DMS 273 (cell line): ENCODE measurements around the gene ANKS3.
A peak's percentile ranks its signal among the peaks of the same experiment; 100 is the strongest.

Source experiments
- DNase-seq: peaks from one replicate; lab custom pipeline; 2025; ENCODE audit not compliant: unreplicated experiment; lab: John Stamatoyannopoulos, UW

Gene ANKS3, protein sequence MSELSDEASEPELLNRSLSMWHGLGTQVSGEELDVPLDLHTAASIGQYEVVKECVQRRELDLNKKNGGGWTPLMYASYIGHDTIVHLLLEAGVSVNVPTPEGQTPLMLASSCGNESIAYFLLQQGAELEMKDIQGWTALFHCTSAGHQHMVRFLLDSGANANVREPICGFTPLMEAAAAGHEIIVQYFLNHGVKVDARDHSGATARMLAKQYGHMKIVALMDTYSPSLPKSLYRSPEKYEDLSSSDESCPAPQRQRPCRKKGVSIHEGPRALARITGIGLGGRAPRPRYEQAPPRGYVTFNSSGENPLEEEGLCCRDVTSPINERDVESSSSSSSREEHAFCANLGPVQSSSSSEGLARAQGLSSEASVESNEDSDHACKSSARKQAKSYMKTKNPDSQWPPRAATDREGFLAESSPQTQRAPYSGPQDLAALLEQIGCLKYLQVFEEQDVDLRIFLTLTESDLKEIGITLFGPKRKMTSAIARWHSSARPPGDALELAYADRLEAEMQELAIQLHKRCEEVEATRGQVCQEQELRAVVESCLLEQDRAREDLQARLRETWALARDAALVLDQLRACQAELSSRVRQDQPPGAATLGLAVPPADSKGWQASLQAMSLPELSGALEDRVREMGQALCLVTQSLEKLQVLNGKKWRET

DNA sequence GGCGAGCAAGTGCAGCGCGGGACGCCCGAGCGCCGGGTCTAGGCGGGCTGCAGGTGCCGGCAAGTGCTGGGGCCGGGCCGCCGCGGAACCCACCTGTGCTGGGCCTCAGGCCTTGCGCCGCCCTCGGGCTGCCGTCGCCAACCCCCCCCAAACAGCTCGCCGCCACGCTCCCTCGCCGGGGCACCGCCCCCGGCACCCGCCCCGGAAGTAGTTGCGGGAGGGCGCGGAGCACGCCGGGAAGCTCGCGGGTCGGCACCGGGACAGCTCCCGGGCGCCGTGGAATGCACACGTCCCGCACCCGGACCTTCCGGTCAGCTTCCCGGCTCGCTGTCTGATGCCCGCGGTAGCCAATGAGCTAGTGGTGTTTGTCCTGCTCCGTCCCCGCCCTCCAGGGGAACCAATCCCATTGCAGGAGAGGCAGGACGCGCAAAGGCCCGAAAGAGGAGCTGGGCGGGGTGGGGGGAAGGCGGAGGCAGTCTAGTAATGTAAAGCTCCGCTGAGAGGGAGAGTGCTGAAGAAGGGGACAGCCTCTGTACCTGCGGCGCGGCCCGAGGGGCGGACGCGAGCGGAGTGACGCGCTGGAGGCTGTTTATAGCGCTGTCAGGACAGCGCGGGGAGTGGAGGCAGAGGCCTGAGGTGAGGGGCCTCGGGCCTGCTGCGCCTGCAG is at the start of gene ANKS3, which contains the start of gene DNAAF8:
Gene ANKS3, minus strand, starts transcription at position 209 of the 667 bp plus-strand sequence. CDS start 4,122 bp downstream, outside the sequence.
Gene DNAAF8, plus strand, starts transcription at position 475 of the 667 bp plus-strand sequence. CDS start 1,978 bp downstream, outside the sequence.
- DNase-seq: peak; percentile 97

DNA sequence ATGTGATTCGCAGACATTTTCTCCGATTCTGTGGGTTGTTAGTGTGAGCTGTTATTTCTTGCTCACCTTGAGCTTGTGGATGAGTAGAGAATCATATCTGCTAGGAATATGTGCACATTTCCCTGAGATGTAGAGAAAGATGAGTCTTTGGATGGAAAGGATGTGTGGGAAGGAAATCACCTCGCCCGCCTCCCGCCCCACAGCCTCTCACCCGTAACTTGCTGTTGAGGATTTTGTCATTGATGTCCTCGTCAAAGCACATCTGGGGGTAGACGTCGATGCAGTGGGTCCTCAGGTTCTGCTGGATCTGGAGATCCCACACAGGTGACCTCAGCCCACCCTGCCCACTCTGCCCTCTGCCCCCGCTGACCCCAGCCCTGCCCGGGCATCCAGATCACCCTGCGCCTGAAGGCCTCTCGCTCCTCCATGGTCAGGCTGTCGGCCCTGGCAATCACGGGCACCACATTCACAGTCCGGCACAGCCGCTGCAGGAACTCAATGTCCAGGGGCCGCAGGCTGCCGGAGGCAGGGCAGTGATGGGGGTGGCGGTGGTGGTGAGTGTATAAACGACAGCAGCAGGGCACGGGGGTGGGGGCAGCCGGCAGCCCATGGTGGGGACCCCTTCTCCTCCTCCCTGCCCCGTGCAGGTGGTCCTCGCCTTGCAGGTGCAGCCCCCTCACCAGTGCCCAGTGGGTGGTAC is 49.3 kb upstream of the ANKS3 start:
- DNase-seq: no peak

DNA sequence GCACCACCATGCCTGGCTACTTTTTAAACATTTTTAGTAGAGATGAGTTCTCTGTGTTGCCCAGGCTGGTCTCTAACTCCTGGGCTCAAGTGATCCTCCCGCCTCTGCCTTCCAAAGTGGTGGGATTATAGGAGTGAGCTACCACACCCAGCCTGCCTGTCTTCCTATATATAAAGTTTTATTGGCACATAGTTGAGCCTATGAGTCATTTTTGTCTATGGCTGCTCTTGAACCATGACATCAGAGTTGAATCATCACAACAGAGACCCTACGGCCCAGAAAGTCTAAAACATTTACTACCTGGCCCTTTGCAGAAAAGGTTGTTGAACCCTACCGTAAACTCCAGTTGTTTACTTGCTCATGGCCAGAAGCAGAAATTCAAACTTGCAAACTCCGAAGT is 46.2 kb upstream of the ANKS3 start:
- DNase-seq: no peak

DNA sequence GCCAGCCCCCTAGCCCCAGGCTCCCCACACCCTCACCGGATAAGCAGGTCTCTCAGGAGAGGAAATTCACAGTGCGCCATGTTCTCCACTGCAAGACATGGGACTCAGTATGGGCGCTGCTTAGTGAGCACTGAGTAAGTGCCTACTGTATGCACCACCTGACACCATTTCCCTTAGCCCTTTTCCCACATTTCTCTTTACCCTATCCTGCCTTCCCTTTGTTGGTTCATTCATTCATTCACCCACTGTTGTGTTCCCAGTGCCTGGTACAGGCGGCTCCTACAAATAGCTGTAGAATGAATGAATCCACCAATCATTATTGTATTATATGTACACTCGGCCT is 44.0 kb upstream of the ANKS3 start:
- DNase-seq: no peak

DNA sequence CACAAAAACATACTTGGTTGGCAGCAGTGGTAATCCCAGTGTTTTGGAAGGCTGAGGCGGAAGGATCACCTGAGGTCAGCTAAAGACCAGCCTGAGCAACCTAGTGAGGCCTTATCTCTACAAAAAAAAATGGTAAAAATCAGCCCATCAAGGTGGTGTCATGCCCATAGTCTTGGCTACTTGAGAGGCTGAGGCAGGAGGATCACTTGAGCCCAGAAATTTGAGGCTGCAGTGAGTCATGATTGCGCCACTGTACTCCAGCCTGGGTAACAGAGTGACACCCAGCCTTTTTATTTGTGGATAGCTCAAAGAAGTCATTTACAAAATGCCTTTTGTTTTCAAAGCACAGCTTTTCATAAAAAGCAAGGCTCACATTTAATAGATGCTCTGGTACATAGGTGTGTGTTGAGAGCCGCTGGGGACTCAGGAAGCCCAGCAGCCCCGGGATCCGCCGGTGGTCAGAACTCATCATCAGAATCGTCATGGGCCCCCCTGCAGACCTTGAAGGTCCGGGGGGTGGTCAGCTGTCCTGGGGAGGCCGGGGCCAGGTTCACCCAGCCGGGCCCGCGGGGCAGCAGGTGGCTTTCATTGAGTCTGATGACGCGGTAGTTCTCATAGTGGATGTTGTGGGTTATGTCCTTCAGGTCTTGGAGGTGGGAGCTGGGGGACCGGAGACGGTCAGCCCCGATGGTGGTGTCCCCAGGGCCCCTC is 43.4 kb upstream of the ANKS3 start:
- no peak for DNase-seq

DNA sequence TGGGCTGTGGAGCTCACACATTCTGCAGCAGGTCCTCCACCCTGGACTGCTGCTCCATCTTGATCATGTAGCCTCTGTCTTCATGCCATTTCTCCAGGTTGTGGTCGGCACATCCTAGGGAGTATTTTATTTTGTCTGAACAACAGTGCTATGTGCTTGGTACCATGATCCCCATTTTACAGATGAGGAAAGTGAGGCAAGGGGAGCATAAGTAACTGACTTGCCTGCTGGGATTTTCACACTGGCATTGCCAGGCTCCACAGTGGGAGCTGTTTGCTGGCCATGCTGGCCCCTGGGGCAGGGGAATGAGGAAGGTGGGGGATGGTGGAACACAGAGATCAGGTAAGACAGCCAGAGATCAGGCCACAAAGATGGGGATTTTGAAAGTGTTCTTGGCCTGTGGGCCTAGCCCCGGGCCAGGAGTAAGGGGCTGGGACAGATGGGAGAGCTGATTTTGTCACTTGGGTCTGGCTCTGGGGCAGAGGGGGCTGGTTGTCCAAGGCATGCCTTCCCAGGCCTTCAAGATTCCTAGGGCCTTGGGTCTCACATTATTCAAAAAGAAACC is 42.2 kb upstream of the ANKS3 start:
- DNase-seq: no peak

DNA sequence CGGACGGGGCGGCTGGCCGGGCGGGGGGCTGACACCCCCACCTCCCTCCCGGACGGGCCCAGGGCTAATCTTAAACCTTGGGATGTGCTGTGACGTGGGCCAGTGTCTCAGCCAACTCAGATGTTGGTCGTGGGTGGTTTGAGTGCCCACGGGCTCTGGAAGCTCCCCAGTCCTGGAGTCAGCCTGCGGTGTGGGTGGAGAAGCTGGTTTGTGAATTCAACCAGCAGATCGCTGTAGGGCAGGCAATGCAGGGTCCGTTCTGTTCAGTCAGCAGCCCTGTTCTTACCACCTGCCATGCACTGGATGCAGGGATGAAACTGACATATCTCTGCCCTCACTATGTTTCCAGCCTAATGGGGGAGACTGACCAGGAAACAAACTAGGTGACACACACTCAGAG is 40.9 kb upstream of the ANKS3 start:
- no peak for DNase-seq

DNA sequence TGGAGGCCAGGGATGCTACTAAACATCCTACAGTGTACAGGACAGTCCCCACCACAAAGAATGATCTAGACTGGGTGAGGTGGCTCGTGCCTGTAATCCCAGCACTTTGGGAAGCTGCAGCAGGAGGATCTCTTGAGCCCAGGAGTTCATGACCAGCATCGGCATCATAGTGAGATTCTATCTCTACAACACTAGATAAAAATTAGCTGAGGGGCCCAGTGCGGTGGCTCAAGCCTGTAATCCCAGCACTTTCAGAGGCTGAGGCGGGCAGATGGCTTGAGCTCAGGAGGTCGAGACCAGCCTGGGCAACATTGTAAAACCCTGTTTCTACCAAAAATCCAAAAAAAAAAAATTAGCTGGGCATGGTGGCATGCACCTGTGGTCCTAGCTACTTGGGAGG is 38.3 kb upstream of the ANKS3 start:
- DNase-seq: no peak

DNA sequence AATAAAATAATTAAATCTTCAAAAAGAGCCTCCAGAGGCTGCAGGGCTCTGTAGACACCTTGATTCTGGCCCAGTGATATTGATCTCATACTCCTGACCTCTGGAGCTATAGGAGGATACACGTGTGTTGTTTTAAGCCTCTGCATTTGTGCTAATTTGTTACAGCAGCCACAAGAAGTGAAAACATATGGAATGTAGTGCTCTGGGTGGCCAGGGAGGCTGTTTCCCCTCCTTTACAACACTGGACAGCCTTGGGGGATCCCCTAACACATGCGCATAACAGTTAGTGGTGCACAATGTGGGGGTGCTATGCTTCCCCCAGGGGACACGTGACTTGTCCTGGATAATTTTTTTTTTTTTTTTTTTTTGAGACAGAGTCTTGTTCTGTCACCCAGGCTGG is 37.6 kb upstream of the ANKS3 start:
- no peak for DNase-seq

DNA sequence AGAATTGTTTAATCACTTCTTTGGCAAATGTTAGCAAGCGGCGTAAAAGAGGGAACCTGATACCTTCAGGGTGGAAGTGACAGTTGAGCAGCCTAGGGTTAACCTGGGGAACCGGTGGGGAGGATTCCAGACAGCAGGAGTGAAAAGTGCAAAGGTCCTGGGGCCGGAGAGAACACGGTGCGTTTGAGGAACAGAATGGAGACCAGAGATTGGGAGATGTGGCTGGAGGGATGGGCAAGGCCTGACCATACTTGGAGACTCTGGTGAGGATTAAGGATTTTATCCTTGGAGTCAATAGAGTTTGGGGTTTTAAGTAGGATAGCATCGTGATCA is 35.2 kb upstream of the ANKS3 start:
- no peak for DNase-seq

DNA sequence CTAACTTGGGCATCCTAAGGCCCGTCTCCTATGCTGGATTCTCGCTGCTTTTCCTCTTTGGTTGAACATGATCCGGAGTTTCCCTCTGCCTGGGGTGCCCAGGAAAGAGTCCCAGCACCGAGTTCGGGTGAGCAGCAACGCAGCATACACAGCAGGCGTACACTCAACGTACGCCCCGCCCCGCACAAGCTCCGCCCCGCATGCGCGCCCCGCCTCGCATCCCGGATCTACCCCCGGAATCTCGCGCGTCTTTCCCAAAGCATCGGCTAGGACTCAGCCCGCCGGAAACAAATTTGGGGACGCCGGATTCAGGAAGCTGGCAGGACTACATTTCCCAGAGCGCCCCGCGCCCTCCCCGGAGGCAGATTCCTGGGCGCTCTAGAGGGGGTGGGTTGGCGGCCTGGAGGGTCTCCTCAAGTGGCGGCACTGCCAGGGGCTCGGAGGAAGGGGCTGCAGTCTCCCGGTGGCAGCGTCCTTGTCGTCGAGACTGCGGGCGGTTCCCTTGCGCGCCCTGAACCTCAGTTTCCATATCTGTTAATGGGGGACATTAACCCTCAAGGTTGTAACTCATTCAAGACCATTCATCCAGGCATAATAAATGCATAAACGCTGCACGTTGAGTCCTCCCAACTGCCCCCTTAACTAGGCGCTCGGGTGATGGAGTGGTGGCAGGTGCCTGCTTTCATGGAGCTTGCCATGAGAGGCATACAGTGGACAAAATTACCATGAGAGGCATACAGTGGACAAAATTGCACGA is 34.7 kb upstream of the ANKS3 start:
- peak; percentile 99 for DNase-seq

DNA sequence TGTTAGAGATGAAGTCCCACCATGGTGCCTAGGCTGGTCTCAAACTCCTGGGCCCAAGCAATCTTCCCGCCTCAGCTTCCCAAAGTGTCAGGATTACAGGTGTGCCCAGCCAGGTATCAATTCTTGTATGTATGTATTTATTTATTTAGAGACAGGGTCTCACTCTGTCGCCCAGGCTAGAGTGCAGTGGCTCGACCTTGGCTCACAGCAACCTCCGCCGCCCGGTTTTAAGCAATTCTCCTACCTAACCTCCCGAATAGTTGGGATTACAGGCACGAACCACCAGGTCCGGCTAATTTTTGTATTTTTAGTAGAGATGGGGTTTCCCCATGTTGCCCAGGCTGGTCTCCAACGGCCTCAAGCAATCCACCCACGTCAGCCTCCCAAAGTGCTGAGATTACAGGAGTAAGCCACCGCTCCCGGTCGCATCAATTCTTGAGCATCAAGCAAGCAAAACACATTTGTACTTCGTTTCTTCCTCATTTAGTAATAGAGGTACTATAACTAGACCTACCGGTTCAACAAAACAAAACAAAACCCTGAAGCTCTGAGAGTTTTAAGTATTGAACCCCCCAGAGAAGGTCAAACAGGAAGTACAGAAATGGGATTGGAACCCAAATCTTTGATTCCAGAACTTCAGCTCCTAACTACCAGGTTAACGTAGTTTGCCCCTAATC is 33.9 kb upstream of the ANKS3 start:
- DNase-seq: peak; percentile 64

DNA sequence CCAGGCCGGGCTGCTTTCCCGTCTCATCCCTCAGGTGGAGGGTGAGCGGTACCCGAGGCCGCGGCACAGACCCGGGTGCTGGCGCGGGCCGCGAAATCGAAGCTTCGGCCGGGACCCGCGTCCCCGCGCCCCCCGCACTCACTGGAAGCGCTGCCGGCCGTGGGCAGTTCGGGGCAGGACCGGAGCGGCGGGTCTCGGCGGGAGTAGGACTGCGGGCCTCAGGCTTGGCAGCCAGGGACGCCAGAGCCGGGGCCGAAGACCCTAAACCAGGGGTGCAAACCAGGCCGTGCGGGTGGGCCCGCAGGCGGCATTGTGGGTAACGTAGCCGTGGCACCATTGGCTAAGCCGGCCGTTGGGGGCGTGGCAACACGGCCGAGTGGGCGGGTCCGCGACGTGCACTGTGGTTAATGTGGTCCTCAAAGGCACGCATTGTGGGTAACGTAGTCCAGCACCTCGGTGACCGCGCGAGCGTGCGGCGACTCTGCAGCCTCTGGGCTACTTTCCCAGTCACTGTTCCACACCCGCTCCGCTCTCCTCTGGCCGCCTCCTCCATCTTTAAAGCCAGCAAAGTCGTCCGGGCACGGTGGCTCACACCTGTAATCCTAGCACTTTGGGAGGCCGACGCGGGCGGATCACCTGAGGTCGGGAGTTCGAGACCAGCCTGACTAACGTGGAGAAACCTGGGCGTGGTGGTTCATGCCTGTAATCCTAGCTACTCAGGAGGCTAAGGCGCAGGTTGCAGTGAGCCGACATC is 33.0 kb upstream of the ANKS3 start, which contains the start of gene ZNF500:
Gene ZNF500, minus strand, starts transcription at position 288 of the 754 bp plus-strand sequence. CDS start 1,184 bp downstream, outside the sequence.
- peak; percentile 99 for DNase-seq

DNA sequence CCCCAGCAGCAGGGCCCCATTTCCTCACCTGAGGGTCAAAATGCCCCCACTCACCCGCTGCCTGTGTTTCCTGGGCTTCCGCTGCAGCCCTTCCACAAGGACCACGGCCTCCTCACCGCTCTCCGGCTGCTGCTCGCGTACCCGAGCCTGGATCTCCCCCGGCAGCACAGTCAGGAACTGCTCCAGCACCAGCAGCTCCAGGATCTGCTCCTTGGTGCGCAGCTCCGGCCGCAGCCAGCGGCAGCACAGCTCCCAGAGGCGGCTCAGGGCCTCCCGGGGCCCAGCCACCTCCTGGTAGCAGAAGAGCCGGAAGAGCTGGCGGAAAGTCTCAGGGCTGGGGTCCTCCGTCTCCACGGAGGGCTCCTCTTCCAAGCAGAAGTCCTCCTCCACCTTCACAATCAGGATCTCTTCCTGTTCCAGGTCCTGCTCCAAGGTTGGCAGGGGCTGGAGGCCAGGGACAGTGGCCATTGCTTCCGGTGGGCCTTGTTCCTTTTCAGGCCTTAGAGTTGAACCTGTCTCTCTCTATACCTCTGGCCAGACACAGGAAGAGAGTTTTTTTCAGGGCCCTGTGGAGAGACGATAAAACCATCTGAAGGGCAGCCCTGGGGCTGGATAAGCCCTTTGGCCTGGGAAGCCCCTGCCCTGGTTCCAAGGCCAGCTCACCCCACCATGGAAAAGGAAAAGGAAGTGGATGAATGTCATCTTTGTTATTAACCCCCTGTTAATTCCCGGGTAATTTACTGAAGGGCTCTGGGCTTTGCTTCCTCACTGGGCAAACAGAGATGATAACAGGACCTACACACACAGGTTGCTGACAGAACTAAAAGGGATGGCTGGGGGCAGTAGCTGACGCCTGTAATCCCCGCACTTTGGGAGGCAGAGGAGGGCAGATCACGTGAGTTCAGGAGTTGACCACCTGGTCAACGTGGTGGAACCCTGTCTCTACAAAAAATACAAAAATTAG is 31.7 kb upstream of the ANKS3 start:
- DNase-seq: no peak

DNA sequence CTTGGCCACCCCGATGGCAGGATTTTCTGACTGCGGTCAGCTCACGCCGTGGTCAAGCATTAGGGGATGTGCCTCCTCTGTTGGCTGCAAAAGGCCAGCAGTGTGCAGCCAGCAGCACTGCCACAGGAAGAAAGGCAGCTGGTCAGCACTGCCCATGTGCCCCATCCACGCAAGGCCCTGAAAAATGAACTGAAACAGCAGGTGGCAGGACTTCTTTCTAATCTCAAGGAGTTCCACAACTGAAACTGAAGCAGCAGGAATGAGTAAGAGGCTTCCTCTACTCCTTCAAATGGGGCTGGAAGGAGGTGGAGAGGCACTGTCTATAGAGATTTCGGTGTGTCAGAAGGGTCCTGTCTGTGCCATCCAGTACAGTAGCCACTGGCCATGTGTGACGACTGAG is 29.7 kb upstream of the ANKS3 start:
- no peak for DNase-seq

DNA sequence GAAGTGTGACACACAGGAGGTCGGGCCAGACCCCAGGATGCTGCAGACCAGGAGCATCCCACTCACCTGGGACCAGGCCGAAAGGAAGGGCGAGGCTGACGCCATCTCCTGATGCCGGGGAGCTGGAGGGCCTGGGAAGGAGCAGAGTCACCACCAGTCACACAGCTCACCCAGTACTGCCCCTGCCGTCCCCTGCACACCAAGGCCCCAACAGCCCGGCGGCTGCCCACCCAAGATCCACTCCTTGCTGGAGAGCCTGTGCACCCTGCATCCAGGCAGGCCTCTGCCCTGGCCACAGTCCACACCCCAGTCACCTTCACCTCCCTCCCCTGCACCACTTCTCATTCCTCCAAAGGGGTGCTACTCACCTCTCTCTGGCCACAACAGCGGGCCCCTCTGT is 28.1 kb upstream of the ANKS3 start:
- no peak for DNase-seq

DNA sequence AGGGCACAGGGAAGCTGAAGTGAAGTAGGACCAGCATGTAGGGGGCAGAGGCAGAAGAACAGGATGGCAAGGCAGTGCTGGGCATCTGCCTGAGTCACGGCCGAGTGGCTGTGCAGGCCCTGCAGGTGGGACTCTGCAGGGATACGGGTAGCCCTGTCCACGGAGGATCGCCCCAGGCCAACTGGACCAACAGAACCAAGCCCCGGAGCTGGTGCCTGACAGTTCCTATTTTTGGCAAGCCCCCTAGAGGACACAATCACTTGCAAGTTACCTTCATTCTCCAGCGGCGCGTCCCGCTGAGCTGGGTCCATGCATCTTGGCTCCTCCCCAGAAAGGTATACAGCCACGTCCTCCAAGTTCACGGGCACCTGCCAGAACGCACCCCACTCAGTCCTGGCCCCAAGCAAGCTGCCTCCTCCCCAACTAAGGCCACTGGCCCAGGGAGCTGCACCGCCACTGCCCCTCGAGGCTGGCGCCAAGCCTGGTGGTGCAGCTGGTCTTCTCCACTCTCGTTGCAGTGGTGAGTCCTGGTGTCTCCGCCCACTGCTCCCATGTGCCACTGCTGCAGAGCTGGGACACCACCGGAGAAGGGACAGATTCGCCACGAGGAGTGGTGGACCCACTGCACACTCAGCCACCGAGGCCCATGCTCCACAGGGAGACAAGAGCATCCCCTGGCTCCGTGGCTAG is 26.3 kb upstream of the ANKS3 start:
- no peak for DNase-seq
